Hematopoietic multipotent progenitor cell treated with erythropoietin and hydrocortisone succinate and interleukin-3 and kit ligand, for 15 days (in vitro differentiated cells): Measurements from ENCODE around the gene ABRAXAS1.
"Not testable (repeated sequence)": the region's sequence is repeated elsewhere in the genome, so short reads cannot be mapped to it uniquely, and the experiment has no call there.

Source experiments
- DNase-seq: peaks from one replicate; pipeline ENCODE4 v3.0.0-alpha.2; 2015; ENCODE audit warnings: low spot score

Gene ABRAXAS1

GRCh38 chr4:83484500-83485461 lies at the start of gene ABRAXAS1:
TSS of gene ABRAXAS1 (minus strand) at chr4:83485100. CDS start at chr4:83485072, 28 bp downstream.
- DNase-seq = peak; percentile 94

- DNase-seq = no peak
Measured at GRCh38 chr4:83527671-83528070, 42.8 kb upstream of the ABRAXAS1 start.

- DNase-seq = no peak
Measured at GRCh38 chr4:83522239-83522638, 37.3 kb upstream of the ABRAXAS1 start.

GRCh38 chr4:83516042-83516772 lies 31.3 kb upstream of the ABRAXAS1 start:
- DNase-seq = no peak

- no peak for DNase-seq
Measured at GRCh38 chr4:83510442-83510841, 25.5 kb upstream of the ABRAXAS1 start.

- peak; percentile 75 for DNase-seq
Measured at GRCh38 chr4:83509156-83509585, 24.3 kb upstream of the ABRAXAS1 start.

GRCh38 chr4:83504996-83505395 lies 20.1 kb upstream of the ABRAXAS1 start:
- no peak for DNase-seq

GRCh38 chr4:83504503-83504902 lies 19.6 kb upstream of the ABRAXAS1 start:
- no peak for DNase-seq

- DNase-seq = no peak
Measured at GRCh38 chr4:83503974-83504373, 19.1 kb upstream of the ABRAXAS1 start.

GRCh38 chr4:83501671-83502070 lies 16.8 kb upstream of the ABRAXAS1 start:
- DNase-seq = not testable (repeated sequence)

GRCh38 chr4:83498187-83498586 lies 13.3 kb upstream of the ABRAXAS1 start:
- no peak for DNase-seq

GRCh38 chr4:83496085-83496917 lies 11.4 kb upstream of the ABRAXAS1 start:
- DNase-seq = peak; percentile 30

- peak; percentile 64 for DNase-seq
Measured at GRCh38 chr4:83490876-83491450, 6.1 kb upstream of the ABRAXAS1 start.

GRCh38 chr4:83489711-83490326 lies 4.9 kb upstream of the ABRAXAS1 start:
- peak; percentile 28 for DNase-seq

- DNase-seq = peak; percentile 32
Measured at GRCh38 chr4:83486457-83487129, 1.7 kb upstream of the ABRAXAS1 start.

- DNase-seq = no peak
Measured at GRCh38 chr4:83473966-83474365, 10.9 kb downstream of the ABRAXAS1 start.

- no peak for DNase-seq
Measured at GRCh38 chr4:83473423-83473822, 11.5 kb downstream of the ABRAXAS1 start.

GRCh38 chr4:83456184-83456501 lies 28.8 kb downstream of the ABRAXAS1 start:
- DNase-seq = no peak

GRCh38 chr4:83455281-83456183 lies 29.4 kb downstream of the ABRAXAS1 start, which contains the start of the genes HELQ and MRPS18C:
TSS of gene HELQ (minus strand) at chr4:83455823. CDS start at chr4:83455693, 130 bp downstream.
TSS of gene MRPS18C (plus strand) at chr4:83456058. CDS start at chr4:83456078, 20 bp downstream.
- peak; percentile 97 for DNase-seq
